ENCODE measurements around the gene ISOC1. TPM values are rescaled to one million over a fixed set of nuclear protein-coding genes. Genes with fewer than 3 reads are reported as not detected.

ISOC1 gene
- total and polyA plus RNA-seq, 10 of the 15 experiments (the other 5 are each of a cell fraction or from before 2014, with no cell fraction given) = 12.6 to 61.8 (median 29.9) TPM

- no peak for FAIRE-seq
- H3K4me1 ChIP-seq (ENCODE audit: control insufficient read depth, insufficient read depth, low read length) = no peaks in the 10 kb centered on the region
These were observed 13.8 kb upstream of the ISOC1 start for GRCh38 chr5:129080766-129081165.

More at GRCh38 chr5:129080766-129081165, 13.8 kb upstream of the ISOC1 start:
- Histone ChIP-seq H3K36me3 (ENCODE audit: control insufficient read depth in 2 of 2, insufficient read depth in 2 of 2, low read length in 1 of 2) (no peaks in the 10 kb centered on the region), H3K27ac (ENCODE audit: control insufficient read depth, insufficient read depth) (no peak overlapping the region), H4K20me1 (ENCODE audit: control insufficient read depth, insufficient read depth) (no peaks in the 10 kb centered on the region), H3K9me3 (replicated peaks; ENCODE audit: control insufficient read depth, insufficient read depth, low read length) (no peaks in the 10 kb centered on the region), H3K9ac (ENCODE audit: control insufficient read depth, insufficient read depth, low read length) (no peak overlapping the region), H2AFZ (ENCODE audit: control insufficient read depth, low read depth, low read length) (no peak overlapping the region), H3K79me2 (ENCODE audit: control insufficient read depth, insufficient read depth, low read length) (no peaks in the 10 kb centered on the region), H3K4me3 (no peak overlapping the region), H3K27me3 (replicated peaks in 1 of 2; ENCODE audit: control insufficient read depth in 2 of 2, insufficient read depth in 2 of 2, low read length in 1 of 2) (no peaks in the 10 kb centered on the region), H3K4me2 (ENCODE audit: control insufficient read depth, insufficient read depth) (no peak overlapping the region)
- 66% methylated on average over 7 of the region's 7 CpGs for WGBS (ENCODE audit: insufficient coverage, insufficient replicate concordance, low lambda C conversion rate, missing lambda C conversion rate)
- POLR2A ChIA-PET = no interaction called here
- SMC1A ChIA-PET (ENCODE audit: uncharacterized antibody, unreplicated experiment) = interaction anchor here (0.7 kb wide), 2 partner anchors 16 to 1223 kb away, joined by 3 read pairs; no protein-coding TSS in a partner anchor
- ATAC-seq (no peak), DNase-seq (ENCODE audit: low read depth, low spot score) (no peak)
- TF ChIP-seq KDM1A (IDR thresholded peaks at IDR 0.05; ENCODE audit: borderline replicate concordance) (no peak), LARP7 (IDR thresholded peaks at IDR 0.05) (no peak), BCLAF1 (IDR thresholded peaks at IDR 0.05) (no peak), RB1 (IDR thresholded peaks at IDR 0.05; ENCODE audit: borderline replicate concordance) (no peak), CHD4 (IDR thresholded peaks at IDR 0.05) (no peak), ZNF384 (IDR thresholded peaks at IDR 0.05; ENCODE audit: borderline replicate concordance, low read depth, low read length) (no peak), ZBTB40 (IDR thresholded peaks at IDR 0.05; ENCODE audit: borderline replicate concordance) (no peak), PAX5 (IDR thresholded peaks at IDR 0.05; ENCODE audit: borderline replicate concordance, low read depth, low read length) (no peak), BHLHE40 (IDR thresholded peaks at IDR 0.05; ENCODE audit: borderline replicate concordance in 1 of 2, low read depth in 2 of 2, low read length in 1 of 2) (no peak)
- TF ChIP-seq, protein P1, sequence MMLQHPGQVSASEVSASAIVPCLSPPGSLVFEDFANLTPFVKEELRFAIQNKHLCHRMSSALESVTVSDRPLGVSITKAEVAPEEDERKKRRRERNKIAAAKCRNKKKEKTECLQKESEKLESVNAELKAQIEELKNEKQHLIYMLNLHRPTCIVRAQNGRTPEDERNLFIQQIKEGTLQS (IDR thresholded peaks at IDR 0.05; ENCODE audit: borderline replicate concordance, extremely low read depth, low read depth, low read length) = no peak
- TF ChIP-seq, protein P2, sequence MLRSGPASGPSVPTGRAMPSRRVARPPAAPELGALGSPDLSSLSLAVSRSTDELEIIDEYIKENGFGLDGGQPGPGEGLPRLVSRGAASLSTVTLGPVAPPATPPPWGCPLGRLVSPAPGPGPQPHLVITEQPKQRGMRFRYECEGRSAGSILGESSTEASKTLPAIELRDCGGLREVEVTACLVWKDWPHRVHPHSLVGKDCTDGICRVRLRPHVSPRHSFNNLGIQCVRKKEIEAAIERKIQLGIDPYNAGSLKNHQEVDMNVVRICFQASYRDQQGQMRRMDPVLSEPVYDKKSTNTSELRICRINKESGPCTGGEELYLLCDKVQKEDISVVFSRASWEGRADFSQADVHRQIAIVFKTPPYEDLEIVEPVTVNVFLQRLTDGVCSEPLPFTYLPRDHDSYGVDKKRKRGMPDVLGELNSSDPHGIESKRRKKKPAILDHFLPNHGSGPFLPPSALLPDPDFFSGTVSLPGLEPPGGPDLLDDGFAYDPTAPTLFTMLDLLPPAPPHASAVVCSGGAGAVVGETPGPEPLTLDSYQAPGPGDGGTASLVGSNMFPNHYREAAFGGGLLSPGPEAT (IDR thresholded peaks at IDR 0.05; ENCODE audit: low read depth) = no peak
- intact Hi-C loops (cut with micrococcal nuclease; ENCODE audit: unreplicated experiment) = no loop called here
- CTCF ChIA-PET = no interaction called here
- BruUV-seq (replicated peaks) = no TSS peak
- RAD21 ChIA-PET (ENCODE audit: unreplicated experiment) = no interaction called here
- in situ Hi-C loops (cut with MboI) = no loop called here
